Measurements from ENCODE around the gene BOD1. TPM values are rescaled to one million over a fixed set of nuclear protein-coding genes. Genes with fewer than 3 reads are reported as not detected.

Gene BOD1
- total and polyA plus RNA-seq, 10 of the 15 experiments (the other 5 are each of a cell fraction or from before 2014, with no cell fraction given), result 14.1 to 35.8 (median 29.6) TPM

DNA sequence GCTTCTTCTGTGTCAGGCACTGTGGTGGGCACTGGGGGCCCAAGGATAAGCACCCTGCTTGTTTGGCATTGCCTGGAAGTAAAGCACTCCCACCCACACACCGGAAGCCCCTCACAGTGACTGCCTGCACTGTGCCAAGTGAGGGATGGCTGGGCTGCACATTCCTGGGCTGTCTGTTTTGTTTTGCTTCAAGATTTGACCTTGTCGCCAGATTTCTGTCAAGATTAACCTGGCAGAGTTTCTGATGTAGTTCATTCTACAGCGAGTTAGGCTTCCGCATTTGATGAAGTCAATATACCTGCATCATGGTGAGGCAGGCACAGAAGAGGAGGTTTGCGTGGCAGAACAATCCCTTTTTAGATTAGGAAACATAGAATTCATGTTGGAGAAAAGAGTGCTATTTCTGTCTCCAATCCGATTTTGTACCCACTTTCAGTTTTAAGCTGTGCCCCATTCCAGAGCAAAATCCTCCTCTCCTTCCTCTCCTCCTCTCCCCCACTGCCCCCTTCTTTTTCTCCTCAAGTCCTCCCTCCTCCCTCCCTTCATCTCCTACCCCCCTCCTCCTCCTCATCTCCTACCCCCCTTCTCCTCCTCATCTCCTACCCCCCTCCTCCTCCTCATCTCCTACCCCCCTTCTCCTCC lies 14.4 kb upstream of the BOD1 start:
- BruUV-seq (replicated peaks), result no TSS peak
- H3K9me3 ChIP-seq (replicated peaks; ENCODE audit: control insufficient read depth, insufficient read depth, low read length), result no peaks in the 10 kb centered on the region
- no peaks in the 10 kb centered on the region for H3K27me3 ChIP-seq (replicated peaks in 1 of 2; ENCODE audit: control insufficient read depth in 2 of 2, insufficient read depth in 2 of 2, low read length in 1 of 2)
- no peak overlapping the region for H2AFZ ChIP-seq (ENCODE audit: control insufficient read depth, low read depth, low read length)
- H3K4me1 ChIP-seq (ENCODE audit: control insufficient read depth, insufficient read depth, low read length), result peaks cover 5% of the 10 kb centered on the region
- WGBS (ENCODE audit: insufficient coverage, insufficient replicate concordance, low lambda C conversion rate, missing lambda C conversion rate), result 56% methylated on average over 6 of the region's 6 CpGs
- POLR2A ChIA-PET, result no interaction called here
- no peaks in the 10 kb centered on the region for H3K36me3 ChIP-seq (ENCODE audit: control insufficient read depth in 2 of 2, insufficient read depth in 2 of 2, low read length in 1 of 2)
- FAIRE-seq (no peak), DNase-seq (ENCODE audit: low read depth, low spot score) (no peak), ATAC-seq (no peak)
- in situ Hi-C loops (cut with MboI) (no loop called here), intact Hi-C loops (cut with micrococcal nuclease; ENCODE audit: unreplicated experiment) (no loop called here)
- TF ChIP-seq, protein P1, sequence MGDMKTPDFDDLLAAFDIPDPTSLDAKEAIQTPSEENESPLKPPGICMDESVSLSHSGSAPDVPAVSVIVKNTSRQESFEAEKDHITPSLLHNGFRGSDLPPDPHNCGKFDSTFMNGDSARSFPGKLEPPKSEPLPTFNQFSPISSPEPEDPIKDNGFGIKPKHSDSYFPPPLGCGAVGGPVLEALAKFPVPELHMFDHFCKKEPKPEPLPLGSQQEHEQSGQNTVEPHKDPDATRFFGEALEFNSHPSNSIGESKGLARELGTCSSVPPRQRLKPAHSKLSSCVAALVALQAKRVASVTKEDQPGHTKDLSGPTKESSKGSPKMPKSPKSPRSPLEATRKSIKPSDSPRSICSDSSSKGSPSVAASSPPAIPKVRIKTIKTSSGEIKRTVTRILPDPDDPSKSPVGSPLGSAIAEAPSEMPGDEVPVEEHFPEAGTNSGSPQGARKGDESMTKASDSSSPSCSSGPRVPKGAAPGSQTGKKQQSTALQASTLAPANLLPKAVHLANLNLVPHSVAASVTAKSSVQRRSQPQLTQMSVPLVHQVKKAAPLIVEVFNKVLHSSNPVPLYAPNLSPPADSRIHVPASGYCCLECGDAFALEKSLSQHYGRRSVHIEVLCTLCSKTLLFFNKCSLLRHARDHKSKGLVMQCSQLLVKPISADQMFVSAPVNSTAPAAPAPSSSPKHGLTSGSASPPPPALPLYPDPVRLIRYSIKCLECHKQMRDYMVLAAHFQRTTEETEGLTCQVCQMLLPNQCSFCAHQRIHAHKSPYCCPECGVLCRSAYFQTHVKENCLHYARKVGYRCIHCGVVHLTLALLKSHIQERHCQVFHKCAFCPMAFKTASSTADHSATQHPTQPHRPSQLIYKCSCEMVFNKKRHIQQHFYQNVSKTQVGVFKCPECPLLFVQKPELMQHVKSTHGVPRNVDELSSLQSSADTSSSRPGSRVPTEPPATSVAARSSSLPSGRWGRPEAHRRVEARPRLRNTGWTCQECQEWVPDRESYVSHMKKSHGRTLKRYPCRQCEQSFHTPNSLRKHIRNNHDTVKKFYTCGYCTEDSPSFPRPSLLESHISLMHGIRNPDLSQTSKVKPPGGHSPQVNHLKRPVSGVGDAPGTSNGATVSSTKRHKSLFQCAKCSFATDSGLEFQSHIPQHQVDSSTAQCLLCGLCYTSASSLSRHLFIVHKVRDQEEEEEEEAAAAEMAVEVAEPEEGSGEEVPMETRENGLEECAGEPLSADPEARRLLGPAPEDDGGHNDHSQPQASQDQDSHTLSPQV (IDR thresholded peaks at IDR 0.05), result no peak
- TF ChIP-seq NFXL1 (IDR thresholded peaks at IDR 0.05; ENCODE audit: borderline replicate concordance), result no peak
- TF ChIP-seq NFIC (IDR thresholded peaks at IDR 0.05; ENCODE audit: low read depth, low read length), result no peak
- no peak for TF ChIP-seq PAX5 (IDR thresholded peaks at IDR 0.05; ENCODE audit: borderline replicate concordance, low read depth, low read length)
- TF ChIP-seq, protein P2, sequence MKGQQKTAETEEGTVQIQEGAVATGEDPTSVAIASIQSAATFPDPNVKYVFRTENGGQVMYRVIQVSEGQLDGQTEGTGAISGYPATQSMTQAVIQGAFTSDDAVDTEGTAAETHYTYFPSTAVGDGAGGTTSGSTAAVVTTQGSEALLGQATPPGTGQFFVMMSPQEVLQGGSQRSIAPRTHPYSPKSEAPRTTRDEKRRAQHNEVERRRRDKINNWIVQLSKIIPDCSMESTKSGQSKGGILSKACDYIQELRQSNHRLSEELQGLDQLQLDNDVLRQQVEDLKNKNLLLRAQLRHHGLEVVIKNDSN (IDR thresholded peaks at IDR 0.05; ENCODE audit: borderline replicate concordance, extremely low read length, insufficient read depth, low read depth, low read length), result no peak
- TF ChIP-seq ELK1 (IDR thresholded peaks at IDR 0.05; ENCODE audit: low read depth, low read length), result no peak
- no peak for TF ChIP-seq MYC (IDR thresholded peaks at IDR 0.05; ENCODE audit: insufficient read depth, insufficient read length, insufficient replicate concordance, low read length, severe bottlenecking)
- SMC1A ChIA-PET (ENCODE audit: uncharacterized antibody, unreplicated experiment), result interaction anchor here (1.1 to 17.2 kb wide), 6 partner anchors 13 to 295 kb away, joined by 3 to 199 read pairs (median 8); no protein-coding TSS in a partner anchor
- no peaks in the 10 kb centered on the region for H3K79me2 ChIP-seq (ENCODE audit: control insufficient read depth, insufficient read depth, low read length)
- RAD21 ChIA-PET (ENCODE audit: unreplicated experiment), result interaction anchor here (0.9 to 2.4 kb wide), 5 partner anchors 15 to 287 kb away, joined by 3 to 8 read pairs (median 5); no protein-coding TSS in a partner anchor
- no peak overlapping the region for H3K27ac ChIP-seq (ENCODE audit: control insufficient read depth, insufficient read depth)
- no peak overlapping the region for H3K9ac ChIP-seq (ENCODE audit: control insufficient read depth, insufficient read depth, low read length)
- CTCF ChIA-PET, result interaction anchor here (1.1 to 17.1 kb wide), 10 partner anchors 13 to 295 kb away, joined by 3 to 267 read pairs (median 6); no protein-coding TSS in a partner anchor
- no peaks in the 10 kb centered on the region for H4K20me1 ChIP-seq (ENCODE audit: control insufficient read depth, insufficient read depth)
- no peak overlapping the region for H3K4me3 ChIP-seq
- H3K4me2 ChIP-seq (ENCODE audit: control insufficient read depth, insufficient read depth), result no peak overlapping the region

Measured in GM12878 (cell line).